ENCODE data around the gene PRRC1. TPM values are rescaled to one million over a fixed set of nuclear protein-coding genes. Genes with fewer than 3 reads are reported as not detected.

The PRRC1 gene
- total RNA-seq, 1 donor from 2014 or later: 80.9 TPM

DNA sequence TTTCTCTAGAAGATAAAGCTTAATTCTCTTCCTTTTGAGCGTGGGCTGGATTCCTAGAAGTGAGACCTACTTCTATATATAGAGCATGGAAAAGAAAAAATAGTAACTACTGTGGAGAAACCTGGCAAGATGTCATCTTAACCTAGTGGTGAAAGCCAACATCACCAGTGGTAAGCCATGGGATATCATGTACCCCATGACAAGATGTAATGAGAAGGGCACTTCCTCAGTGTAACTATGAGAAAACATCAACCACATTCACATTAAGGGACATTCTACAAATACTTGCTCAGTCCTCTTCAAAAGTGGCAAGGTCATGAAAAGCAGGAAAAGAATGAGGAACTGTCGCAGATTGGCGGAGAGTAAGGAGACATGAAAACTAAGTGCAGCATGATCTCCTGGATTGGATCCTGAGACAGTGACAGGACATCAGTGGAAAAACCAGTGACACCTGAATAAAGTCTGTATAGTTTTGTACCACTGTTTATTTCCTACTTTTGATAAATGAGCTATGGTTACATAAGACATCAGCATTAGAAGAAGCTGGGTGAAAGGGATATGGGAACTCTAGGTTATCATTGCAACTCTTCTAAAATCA is 65.4 kb downstream of the PRRC1 start:
- H3K4me3 Mint-ChIP-seq (ENCODE audit: low read depth): no peak overlapping the region
- H3K4me1 Mint-ChIP-seq (ENCODE audit: low read depth): peaks cover 19% of the 10 kb centered on the region
- peaks cover 4% of the 10 kb centered on the region for H3K9me3 Mint-ChIP-seq (ENCODE audit: low read depth)
- no peaks in the 10 kb centered on the region for H3K36me3 Mint-ChIP-seq (ENCODE audit: insufficient read depth)
- no peaks in the 10 kb centered on the region for H3K27me3 Mint-ChIP-seq
- H3K27ac Mint-ChIP-seq: no peak overlapping the region
- no peak for DNase-seq (ENCODE audit: low spot score, unreplicated experiment)
- TF ChIP-seq, protein P1, sequence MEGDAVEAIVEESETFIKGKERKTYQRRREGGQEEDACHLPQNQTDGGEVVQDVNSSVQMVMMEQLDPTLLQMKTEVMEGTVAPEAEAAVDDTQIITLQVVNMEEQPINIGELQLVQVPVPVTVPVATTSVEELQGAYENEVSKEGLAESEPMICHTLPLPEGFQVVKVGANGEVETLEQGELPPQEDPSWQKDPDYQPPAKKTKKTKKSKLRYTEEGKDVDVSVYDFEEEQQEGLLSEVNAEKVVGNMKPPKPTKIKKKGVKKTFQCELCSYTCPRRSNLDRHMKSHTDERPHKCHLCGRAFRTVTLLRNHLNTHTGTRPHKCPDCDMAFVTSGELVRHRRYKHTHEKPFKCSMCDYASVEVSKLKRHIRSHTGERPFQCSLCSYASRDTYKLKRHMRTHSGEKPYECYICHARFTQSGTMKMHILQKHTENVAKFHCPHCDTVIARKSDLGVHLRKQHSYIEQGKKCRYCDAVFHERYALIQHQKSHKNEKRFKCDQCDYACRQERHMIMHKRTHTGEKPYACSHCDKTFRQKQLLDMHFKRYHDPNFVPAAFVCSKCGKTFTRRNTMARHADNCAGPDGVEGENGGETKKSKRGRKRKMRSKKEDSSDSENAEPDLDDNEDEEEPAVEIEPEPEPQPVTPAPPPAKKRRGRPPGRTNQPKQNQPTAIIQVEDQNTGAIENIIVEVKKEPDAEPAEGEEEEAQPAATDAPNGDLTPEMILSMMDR (IDR thresholded peaks at IDR 0.05; ENCODE audit: unreplicated experiment): no peak

DNA sequence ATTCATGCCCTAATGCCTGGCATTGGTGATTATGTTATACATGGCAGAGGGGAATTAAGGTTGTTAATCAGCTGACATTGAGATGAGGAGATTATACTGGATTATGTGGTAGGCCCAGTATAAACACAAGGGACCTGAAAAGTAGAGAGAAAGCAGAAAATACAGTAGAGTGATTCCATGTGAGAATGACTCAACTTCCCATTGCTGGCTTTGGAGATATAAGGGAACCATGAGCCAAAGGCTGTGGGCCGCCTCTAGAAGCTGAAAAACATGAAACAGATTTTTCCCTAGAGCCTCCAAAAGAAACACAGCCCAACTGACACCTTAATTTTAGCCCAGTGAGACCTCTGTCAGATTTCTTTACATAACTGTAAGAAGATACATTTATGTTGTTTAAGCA is 66.4 kb downstream of the PRRC1 start:
- Mint-ChIP-seq H3K27me3 (no peaks in the 10 kb centered on the region), H3K4me1 (ENCODE audit: low read depth) (peaks cover 24% of the 10 kb centered on the region), H3K9me3 (ENCODE audit: low read depth) (peaks cover 4% of the 10 kb centered on the region), H3K36me3 (ENCODE audit: insufficient read depth) (no peaks in the 10 kb centered on the region), H3K27ac (no peak overlapping the region), H3K4me3 (ENCODE audit: low read depth) (no peak overlapping the region)
- no peak for DNase-seq (ENCODE audit: low spot score, unreplicated experiment)
- TF ChIP-seq, protein P1 (IDR thresholded peaks at IDR 0.05; ENCODE audit: unreplicated experiment): no peak

DNA sequence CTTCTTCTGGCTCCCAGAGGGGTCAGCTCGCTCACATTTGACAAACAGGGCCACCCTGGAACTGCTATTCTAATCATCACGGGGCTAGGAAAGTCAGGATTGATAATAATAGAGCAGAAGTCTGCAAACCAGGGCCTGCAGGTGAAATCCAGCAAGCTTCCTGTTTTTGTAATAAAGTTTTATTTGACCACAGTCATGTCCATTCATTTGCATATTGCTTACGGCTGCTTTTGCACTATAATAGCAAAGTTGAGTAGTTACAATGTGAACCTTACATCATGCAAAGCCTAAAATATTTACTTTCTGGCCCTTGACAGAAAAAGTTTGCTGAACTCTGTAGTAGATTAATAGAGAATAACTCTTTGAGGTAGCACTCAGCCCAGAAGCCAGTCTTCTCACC is 68.2 kb downstream of the PRRC1 start:
- Mint-ChIP-seq H3K9me3 (ENCODE audit: low read depth) (peaks cover 2% of the 10 kb centered on the region), H3K36me3 (ENCODE audit: insufficient read depth) (no peaks in the 10 kb centered on the region), H3K4me1 (ENCODE audit: low read depth) (peaks cover 26% of the 10 kb centered on the region), H3K27me3 (peaks cover 3% of the 10 kb centered on the region), H3K4me3 (ENCODE audit: low read depth) (no peak overlapping the region), H3K27ac (no peak overlapping the region)
- TF ChIP-seq, protein P1 (IDR thresholded peaks at IDR 0.05; ENCODE audit: unreplicated experiment): no peak
- DNase-seq (ENCODE audit: low spot score, unreplicated experiment): no peak

DNA sequence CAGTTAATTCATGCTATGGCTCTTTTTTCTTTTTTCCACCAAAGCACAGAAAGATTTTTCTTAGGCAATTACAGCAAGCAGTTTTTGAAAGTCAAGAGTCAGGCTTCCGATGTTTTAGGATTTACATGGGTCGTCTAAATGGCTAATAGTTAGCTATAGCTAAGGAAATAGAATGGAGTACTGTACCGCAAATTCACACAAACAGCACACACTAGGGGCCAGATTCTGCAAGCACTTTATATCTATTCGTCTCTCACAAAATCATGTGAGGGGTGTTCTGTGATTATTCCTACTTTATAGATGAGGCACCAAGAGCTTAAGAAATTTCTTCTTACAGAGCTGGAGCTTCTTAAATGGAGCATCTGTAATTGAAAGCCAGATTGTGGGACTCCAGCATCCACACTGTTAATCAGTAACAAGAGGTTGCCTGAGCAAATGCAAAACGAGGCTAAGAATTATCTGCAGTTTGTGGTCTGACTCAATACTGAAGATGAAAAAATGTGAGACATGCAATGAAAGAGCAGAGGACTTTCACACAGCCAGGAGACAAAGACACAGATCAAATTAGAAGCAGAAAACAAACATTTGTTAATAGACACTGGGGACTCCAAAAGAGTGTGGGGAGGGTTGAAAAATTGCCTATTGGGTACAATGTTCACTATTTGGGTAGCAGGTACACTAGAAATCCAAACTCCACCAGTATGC is 68.8 kb downstream of the PRRC1 start:
- TF ChIP-seq, protein P1 (IDR thresholded peaks at IDR 0.05; ENCODE audit: unreplicated experiment): no peak
- Mint-ChIP-seq H3K4me1 (ENCODE audit: low read depth) (peaks cover 26% of the 10 kb centered on the region), H3K4me3 (ENCODE audit: low read depth) (no peak overlapping the region), H3K9me3 (ENCODE audit: low read depth) (no peaks in the 10 kb centered on the region), H3K27me3 (peaks cover 3% of the 10 kb centered on the region), H3K27ac (no peak overlapping the region), H3K36me3 (ENCODE audit: insufficient read depth) (no peaks in the 10 kb centered on the region)
- no peak for DNase-seq (ENCODE audit: low spot score, unreplicated experiment)

DNA sequence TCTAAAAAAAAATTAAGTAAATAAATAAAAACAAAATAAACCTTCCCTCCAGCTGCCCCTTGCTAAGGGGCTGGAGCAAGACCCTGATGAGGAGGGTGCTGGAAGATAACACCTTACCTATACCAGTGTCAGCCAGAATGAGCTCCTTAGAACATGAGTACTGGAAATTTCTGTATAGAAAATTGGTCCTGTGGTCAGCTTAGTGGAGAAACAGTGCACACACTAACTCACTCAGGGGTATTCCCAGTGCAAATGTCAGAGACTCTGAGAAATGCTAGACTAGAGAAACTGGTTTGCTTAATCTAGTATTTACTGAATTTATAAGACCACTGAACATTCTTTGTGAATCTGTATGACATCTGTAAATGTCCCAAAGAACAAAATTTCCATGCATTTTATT is 69.4 kb downstream of the PRRC1 start:
- no peaks in the 10 kb centered on the region for H3K36me3 Mint-ChIP-seq (ENCODE audit: insufficient read depth)
- no peaks in the 10 kb centered on the region for H3K9me3 Mint-ChIP-seq (ENCODE audit: low read depth)
- H3K27me3 Mint-ChIP-seq: peaks cover 3% of the 10 kb centered on the region
- TF ChIP-seq, protein P1 (IDR thresholded peaks at IDR 0.05; ENCODE audit: unreplicated experiment): no peak
- peaks cover 26% of the 10 kb centered on the region for H3K4me1 Mint-ChIP-seq (ENCODE audit: low read depth)
- no peak for DNase-seq (ENCODE audit: low spot score, unreplicated experiment)
- H3K27ac Mint-ChIP-seq: no peak overlapping the region
- no peak overlapping the region for H3K4me3 Mint-ChIP-seq (ENCODE audit: low read depth)
